Stimulated activated CD8-positive, alpha-beta memory T cell treated with anti-CD3 and anti-CD28 coated beads, Interleukin-2, amount 100 ng/mL, for 1 hour (primary cell): ENCODE data around the gene VCL.

ENCODE experiments used
- DNase-seq, 2 donors: peaks; one replicate each; pipeline ENCODE4 v3.0.0-alpha.2; 2020; ENCODE audit warnings: low read depth in 2 of 2

The VCL gene

GRCh38 chr10:74075906-74076305 lies 78.0 kb downstream of the VCL start:
- DNase-seq, result no peak

GRCh38 chr10:74076961-74077360 lies 79.0 kb downstream of the VCL start:
- DNase-seq, result no peak

DNA sequence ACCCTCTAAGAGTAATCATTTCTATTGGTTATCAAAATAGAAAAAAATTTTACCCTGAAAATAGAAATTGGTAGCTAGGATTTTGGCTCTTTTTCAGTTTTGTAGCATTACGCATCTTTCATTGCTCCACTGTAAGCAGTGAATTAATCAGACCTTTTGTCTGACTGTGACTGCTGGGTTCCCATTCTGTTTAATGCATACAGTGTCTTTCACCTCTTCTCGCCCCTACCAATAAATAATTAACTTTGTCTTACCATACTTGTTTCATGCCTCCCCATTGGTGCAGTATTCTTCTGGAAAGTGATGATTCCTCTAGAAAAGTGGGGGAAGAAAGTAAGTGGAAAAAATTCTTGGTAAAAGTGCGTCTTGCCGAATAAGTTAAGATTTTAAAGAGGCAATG lies 79.5 kb downstream of the VCL start:
- DNase-seq, result no peak

DNA sequence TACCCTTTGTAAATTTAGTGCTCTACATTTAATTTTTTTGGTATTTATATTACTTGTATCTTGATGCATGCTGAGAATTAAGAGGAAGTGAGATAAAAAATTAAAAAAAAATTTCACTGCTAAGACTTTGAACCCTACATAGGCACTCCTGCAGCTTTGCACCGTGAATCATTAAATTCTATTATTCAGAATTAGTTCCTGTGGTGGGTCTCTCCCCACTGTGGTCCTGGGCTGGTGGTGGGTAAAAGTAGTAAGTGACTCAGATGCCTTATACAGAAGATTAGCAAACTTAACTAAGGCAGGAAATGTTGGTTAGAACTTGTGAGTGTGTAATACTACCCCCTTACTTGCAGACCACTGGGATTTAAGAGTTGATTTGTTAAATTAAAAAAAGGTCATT lies 80.1 kb downstream of the VCL start:
- DNase-seq, result peak; percentile 4 to 10

GRCh38 chr10:74079028-74079935 lies 81.4 kb downstream of the VCL start:
- DNase-seq, result no peak

DNA sequence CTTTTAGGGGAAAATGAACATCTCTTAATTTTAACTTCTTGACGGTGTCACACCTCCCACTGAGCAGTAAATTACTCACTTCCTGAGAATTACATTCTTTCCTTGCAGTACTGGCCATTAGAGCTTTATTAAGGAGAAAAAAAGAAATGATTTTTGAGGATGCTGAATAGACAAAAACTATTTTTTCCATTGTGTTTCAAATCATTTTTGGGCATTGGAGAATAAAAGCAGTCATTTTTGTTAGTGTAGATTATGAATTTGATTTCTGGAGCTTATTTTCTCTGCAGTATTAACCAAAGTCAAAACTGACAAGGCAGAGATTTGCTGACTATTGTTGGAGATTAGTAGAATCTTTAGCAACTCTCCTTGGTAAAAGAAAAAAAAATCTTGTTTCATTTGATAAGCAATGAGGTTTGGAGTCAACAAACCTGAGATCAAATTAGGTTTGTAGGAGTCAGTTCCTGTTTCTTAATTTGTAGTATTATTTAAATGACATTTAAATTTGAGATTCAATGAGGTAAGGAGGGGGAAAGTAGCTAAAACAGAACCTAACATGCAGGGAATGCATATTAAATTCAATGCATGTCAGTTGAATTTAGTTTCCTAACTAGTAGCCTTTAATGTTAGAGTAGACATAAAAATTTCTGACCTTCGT lies 82.1 kb downstream of the VCL start:
- no peak for DNase-seq

DNA sequence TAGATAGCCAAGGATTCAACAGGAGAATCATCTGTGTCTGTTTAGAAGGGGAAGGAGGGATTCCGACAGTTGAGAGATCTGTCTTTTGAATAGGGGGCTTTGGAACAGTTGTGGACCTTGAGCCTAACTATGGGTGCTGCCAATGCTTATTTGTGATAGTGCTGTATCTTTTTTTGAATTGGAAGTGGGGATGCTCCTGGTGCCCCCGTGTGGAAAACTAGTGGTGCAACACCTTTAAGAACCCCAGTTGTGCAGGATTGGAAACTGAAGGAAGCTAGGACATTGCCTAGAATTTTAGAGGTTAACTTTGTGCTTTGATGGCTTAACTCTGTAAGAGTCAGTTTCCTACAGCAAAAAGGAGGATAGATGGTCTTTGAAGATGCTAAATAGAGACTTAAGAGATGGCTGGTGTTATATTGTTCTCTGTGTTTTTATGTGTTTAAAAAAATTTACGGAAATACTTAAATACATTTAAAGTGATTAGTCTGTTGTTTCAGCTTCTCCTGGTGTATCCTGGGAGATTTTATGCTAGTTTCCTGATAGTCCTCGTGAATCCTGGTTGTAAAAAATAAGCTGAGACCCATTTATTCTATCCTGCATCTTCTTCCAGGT lies 83.4 kb downstream of the VCL start:
- DNase-seq, result peak in 1 of 2 donors; percentile 4

DNA sequence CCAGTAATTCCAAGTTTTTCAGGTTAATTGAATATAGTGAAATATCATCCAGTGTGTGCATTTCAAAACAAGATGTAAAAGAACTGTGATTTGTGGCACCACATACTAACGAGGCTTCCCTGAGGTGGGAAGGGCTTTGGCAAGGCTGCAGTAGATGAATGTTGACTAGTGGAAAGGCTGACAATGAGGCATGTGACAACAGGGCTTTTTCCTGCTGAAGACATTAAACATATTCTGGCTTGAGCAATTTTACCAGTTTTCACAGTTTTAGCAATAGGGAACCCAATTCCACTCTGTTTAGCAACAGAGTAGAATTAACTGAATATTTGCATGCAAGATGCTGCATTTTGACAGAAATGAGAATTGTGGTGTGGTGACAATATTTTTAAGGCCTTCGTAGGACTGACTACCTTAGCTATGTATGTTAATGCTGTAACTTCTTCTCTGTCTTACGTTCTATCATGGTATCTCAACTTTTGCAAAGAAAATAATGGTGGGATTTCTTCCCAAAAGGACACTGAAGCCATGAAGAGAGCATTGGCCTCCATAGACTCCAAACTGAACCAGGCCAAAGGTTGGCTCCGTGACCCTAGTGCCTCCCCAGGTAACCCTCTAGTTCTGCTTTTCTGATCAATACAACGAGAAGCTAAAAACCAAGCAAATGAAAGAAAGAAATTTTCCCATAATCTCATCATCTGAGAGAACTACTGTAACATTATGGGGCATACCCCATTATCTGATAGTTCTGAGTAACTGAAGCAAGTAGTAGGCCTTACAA lies 84.2 kb downstream of the VCL start:
- DNase-seq, result no peak

GRCh38 chr10:74083304-74083703 lies 85.4 kb downstream of the VCL start:
- DNase-seq, result no peak

DNA sequence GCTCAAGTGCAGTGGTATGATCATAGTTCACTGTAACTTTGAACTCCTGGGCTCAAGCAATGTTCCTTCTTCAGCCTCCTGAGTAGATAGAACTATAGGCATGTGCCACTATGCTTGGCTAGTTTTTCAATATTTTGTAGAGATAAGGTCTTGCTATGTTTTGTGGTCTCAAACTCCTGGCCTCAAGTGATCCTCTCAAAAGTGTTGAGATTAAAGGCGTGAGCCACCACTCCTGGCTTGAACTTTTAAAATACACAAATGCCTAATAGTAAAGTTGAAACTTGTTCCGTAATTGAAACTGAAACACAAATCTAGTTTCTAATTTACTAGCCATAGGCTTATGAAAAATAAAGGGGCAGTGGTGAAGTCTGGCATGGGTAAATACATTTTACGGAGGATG lies 87.0 kb downstream of the VCL start:
- DNase-seq, result no peak

GRCh38 chr10:74086317-74086716 lies 88.4 kb downstream of the VCL start:
- no peak for DNase-seq

- DNase-seq, result no peak
Observed at GRCh38 chr10:74088722-74089121, 90.8 kb downstream of the VCL start.

DNA sequence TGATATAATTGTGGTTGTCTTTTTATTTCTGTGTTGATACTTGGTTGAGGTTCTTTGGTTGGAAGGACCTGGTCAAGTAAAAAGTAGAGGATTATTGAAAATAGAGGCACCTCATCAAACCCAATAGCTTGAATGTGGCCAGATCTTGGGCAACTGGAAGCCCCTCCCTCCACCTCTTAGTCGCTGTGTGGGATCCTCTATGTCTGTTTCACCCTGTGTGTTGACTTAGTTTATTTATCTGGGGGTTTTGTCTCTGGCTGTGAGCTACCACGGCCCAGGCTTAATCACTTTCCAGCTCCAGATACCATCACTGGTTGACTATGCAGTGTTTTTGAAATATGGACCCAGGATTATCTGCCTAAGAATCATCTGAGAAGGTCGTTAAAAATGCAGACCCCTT lies 94.5 kb downstream of the VCL start:
- DNase-seq, result no peak

DNA sequence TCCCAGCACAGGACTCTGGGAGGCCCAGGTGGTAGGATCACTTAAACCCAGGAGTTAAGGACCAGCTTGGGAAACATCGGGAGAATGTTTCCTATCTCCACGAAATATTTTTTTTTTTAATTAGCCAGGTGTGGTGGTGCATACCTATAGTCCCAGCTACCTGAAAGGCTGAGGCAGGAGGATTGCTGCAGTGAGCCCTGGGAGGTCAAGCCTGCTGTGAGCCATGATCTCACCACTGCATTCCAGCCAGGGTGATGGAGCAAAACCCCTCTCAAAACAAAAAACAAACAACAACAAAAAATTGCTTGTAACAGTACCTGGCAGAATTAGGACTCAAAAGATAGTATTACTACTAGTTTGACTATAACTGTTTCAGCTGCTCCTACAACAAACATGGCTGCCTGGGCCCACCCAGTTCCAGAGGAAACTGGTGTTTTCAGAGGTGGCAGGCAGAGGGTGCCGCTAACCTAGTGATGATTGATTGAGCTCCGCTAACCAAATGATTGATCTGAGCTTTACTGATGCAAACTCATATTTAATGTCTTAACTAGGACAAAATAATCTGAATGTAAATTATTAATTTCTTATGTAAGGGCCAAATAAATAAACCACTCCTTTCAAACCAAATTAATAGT lies 95.7 kb downstream of the VCL start:
- DNase-seq, result no peak

DNA sequence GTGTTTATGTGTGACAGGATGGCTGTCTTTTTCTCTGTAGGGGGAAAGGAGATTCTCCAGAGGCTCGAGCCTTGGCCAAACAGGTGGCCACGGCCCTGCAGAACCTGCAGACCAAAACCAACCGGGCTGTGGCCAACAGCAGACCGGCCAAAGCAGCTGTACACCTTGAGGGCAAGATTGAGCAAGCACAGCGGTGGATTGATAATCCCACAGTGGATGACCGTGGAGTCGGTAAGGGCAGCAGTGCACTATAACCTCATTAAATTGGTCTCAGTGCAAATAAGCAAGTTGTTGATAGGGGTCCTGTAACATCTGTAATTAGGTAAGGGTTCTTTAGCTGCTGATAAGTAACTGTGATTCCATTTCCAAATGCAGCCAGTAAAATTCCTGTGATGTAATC lies 96.3 kb downstream of the VCL start:
- DNase-seq, result no peak

DNA sequence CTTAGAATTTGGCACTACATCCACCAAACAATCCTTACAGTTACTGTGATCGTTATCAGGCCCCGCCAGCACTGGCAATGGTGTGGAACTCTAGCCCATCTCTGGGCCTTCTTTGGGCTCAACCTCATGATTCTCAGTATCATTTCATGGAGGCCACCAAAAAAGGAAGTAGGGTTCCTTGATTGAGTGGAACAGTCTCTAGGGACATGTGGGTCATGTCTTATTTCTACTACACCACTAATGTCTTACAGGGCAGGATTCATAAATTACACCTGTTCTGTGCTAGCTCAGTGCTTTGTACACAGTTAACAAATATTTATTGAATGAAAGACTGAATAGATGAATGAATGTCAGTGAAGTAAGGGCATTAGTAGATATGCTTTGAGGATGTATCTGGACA lies 98.9 kb downstream of the VCL start:
- no peak for DNase-seq

DNA sequence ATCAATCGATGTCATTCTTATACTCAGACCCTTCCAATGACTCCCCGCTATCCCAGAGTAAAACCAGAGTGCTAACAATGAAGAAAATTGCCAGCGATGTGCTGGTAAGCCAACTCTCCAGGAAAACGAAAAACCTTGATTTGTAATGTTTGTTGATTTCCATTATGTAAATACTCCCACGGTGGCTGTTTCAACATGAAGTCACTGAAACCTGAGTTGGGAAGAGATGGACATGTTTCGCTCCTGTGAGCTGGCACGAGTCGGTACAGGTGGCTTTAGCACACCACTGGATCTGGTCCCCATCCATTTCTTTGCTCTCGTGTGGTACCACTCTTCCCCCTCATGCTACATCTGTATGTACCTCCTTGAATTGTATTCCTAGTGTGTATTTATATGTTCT lies 99.9 kb downstream of the VCL start:
- DNase-seq, result no peak

GRCh38 chr10:74099420-74099819 lies 101.5 kb downstream of the VCL start:
- no peak for DNase-seq

DNA sequence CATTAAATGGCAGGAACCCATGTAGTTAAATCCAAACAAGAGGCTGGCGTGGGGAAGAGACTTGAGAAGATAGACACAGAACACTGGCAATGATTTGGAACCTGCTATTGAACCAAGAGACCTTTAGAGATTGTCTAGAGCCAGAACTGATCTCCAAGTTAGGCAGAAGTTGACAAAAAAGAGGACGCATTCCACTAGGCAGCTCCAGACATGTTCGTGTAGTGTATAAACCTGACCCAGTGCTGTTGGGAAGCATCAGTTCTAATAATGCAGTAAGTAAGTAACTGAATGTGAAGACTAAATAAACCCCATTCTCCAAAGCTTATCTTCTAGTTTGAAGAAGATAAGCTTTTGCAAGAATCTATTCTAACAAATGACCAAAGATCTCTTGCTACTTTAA lies 101.9 kb downstream of the VCL start:
- no peak for DNase-seq

DNA sequence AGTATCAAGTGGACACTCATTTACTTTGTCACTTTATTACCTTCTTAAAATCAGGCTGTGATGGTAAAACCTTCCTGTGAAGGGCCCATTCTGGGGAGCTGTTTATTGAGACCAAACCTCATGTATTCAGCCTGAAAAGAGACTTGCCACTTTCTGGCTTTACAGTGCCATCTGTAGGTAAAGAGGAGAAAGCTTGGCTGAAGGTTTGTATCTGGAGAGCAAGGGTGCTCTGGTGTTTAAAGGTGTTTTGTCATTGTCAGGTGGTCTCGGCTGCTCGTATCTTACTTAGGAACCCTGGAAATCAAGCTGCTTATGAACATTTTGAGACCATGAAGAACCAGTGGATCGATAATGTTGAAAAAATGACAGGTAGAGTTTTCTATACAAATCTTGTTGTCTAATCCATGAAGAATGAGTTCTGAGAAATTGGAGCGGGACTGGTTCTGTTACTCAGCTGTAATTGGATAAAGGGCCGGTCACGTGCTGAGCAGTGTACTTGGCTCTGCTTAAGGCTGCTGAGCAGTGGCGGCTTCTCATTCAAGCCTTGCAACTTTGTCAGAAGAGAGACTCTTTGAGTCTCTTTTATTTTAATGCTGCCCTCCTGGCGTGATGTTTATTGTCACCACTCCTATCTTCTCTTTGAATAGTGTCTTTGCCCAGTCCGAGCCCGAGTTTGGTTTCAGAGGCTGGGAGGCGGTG lies 105.8 kb downstream of the VCL start:
- DNase-seq, result no peak

DNA sequence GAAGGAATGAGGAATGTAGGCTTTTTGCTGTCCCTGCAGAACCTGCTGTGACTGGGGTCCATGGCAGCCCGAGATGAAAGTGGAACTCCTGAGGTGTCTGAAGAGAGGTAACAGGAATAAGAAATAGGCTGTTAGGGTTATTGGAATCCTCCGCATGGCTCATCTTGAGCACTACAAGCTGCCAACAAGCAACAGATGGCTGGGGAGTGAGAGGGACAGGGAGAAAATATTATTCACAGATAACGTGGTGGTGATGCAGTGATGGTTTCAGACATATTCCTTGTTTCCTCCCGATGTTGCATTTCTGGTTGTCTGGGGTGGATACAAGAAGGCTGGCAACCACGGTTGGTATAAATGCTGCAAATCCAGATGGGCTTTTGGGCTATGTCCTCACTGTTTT lies 106.6 kb downstream of the VCL start:
- DNase-seq, result no peak
